ENCODE results near the gene RFNG.

DNA sequence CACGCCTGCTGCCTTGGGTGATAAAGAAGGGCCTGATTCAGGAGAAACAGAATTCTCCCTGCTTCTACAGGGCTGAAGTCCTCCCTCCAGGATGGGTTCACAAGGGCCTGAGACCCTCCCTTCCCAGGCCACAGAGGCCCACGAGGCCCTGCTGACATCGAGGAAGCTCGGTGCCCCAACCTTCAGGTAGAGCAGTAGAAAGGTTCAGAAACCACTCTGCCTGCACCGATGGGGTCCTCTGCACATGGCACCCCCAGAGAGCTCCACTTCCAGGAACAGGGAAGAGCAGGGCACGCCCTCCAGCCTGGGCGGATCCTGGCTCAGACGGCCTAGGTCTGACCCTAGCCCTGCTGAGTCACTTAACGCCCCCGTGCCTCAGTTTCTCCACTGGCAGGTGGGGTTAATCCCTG is 29.7 kb downstream of the RFNG start:
- TF ChIP-seq, protein P1, sequence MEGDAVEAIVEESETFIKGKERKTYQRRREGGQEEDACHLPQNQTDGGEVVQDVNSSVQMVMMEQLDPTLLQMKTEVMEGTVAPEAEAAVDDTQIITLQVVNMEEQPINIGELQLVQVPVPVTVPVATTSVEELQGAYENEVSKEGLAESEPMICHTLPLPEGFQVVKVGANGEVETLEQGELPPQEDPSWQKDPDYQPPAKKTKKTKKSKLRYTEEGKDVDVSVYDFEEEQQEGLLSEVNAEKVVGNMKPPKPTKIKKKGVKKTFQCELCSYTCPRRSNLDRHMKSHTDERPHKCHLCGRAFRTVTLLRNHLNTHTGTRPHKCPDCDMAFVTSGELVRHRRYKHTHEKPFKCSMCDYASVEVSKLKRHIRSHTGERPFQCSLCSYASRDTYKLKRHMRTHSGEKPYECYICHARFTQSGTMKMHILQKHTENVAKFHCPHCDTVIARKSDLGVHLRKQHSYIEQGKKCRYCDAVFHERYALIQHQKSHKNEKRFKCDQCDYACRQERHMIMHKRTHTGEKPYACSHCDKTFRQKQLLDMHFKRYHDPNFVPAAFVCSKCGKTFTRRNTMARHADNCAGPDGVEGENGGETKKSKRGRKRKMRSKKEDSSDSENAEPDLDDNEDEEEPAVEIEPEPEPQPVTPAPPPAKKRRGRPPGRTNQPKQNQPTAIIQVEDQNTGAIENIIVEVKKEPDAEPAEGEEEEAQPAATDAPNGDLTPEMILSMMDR (IDR thresholded peaks at IDR 0.05; ENCODE audit: insufficient read depth, low read depth, low read length), result no peak
- TF ChIP-seq EZH2 (IDR thresholded peaks at IDR 0.05; ENCODE audit: insufficient read depth, low read length), result no peak
